ENCODE results near the gene LRRC32. TPM values are rescaled to one million over a fixed set of nuclear protein-coding genes. Genes with fewer than 3 reads are reported as not detected.
A peak's percentile ranks its signal among the peaks of the same experiment; 100 is the strongest.

Gene LRRC32
- total RNA-seq, 1 donor from 2014 or later, result 0.26 TPM

DNA sequence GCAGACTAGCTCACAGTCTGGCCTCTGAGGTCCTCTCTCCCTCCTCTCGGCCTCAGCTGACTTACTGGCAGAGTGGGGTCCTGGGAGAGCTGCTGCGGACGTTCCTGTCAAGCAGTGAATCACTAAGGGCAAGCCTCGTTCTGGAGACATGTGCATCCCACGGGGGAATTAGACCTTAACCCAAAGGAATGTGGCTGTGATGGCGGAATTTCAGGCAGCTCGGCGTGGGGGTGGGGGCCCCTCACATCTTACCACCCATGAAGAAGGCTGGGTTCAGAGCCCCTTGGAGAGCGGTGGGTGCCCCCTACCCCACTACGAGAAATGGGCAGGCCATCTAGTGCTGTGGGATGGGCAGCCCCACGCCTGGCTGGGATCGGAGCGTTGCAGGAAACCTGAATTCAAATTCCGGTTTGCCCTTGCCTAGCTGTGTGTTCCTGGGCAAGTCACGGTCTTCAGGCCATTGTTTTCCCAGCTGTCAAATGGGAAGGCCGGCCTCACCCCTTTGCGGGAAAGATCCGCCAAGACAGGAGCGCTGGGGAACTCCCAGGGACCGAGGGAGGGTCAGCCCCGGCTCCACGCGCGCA, 554 bp downstream of the LRRC32 start:
- H3K36me3 ChIP-seq (ENCODE audit: control insufficient read depth, insufficient read depth, low read length), result no peaks in the 10 kb centered on the region
- peak overlapping the region; percentile 40 for H3K4me3 ChIP-seq (ENCODE audit: low read depth, low read length)
- H3K27me3 ChIP-seq (ENCODE audit: control insufficient read depth, insufficient read depth, low read length), result peaks cover 6% of the 10 kb centered on the region
- TF ChIP-seq, protein P1, sequence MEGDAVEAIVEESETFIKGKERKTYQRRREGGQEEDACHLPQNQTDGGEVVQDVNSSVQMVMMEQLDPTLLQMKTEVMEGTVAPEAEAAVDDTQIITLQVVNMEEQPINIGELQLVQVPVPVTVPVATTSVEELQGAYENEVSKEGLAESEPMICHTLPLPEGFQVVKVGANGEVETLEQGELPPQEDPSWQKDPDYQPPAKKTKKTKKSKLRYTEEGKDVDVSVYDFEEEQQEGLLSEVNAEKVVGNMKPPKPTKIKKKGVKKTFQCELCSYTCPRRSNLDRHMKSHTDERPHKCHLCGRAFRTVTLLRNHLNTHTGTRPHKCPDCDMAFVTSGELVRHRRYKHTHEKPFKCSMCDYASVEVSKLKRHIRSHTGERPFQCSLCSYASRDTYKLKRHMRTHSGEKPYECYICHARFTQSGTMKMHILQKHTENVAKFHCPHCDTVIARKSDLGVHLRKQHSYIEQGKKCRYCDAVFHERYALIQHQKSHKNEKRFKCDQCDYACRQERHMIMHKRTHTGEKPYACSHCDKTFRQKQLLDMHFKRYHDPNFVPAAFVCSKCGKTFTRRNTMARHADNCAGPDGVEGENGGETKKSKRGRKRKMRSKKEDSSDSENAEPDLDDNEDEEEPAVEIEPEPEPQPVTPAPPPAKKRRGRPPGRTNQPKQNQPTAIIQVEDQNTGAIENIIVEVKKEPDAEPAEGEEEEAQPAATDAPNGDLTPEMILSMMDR (IDR thresholded peaks at IDR 0.05; ENCODE audit: insufficient read depth, low read length, severe bottlenecking), result no peak
- FAIRE-seq, result no peak
- no peak for DNase-seq (ENCODE audit: low read depth)

DNA sequence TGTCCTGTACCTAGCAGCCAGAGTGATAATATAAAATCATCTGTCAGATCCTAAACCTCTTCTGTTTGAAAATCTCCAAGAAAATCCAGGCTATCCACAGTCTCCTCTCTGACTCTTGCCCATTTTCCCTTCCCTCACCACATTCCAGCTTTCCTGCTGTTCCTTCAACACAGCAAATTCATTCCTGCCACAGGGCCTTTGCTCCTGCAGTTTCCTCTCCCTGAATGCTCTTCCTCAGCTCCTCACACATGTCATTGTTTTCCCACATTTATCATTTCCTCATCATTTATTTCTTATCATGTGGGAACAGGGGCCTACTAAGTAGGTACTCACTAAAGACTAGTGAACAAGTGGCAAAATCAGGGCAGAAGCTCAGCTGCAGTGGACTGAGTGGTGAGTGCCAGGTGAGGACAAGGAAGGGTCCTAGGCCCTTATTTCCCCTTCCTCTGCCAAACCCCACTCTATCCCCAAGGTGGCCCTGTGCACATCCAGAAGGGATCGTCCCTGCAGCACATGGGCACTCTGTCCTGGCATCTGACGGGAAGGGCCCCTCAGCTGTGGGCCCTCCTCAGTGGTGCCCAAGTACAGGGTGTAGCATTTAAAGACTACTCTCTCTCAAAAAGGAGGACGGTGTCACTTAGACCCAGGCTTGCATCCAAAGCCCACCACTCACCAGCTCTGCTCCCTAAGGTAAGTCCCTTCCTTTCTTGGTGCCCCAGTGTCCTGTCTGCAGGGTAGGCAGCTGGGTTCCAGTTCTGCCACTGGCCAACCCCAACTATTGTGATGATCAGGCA, 2.0 kb downstream of the LRRC32 start:
- peaks cover 6% of the 10 kb centered on the region for H3K27me3 ChIP-seq (ENCODE audit: control insufficient read depth, insufficient read depth, low read length)
- no peak for DNase-seq (ENCODE audit: low read depth)
- no peak for FAIRE-seq
- TF ChIP-seq, protein P1 (IDR thresholded peaks at IDR 0.05; ENCODE audit: insufficient read depth, low read length, severe bottlenecking), result no peak
- H3K36me3 ChIP-seq (ENCODE audit: control insufficient read depth, insufficient read depth, low read length), result no peaks in the 10 kb centered on the region
- no peak overlapping the region for H3K4me3 ChIP-seq (ENCODE audit: low read depth, low read length)

DNA sequence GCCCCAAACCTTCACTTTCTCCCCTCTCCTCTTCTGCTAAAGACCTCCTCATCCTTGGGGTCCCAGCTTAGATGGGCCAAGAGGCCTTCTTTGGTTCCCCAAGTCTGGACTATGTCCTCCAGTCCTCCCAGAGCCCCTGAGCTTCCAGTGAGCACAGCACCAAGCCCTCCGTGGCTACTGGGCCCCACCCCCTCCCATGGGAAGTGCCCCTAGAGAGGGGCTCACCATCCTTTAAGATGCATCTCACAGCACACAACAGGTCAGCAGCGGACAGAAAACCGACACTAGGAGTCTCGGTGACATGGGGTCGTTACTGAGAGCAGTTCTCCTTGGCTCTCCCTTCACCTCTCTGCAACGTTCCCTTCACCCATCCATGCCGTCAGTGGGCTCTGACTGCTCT, 2.7 kb downstream of the LRRC32 start:
- H3K36me3 ChIP-seq (ENCODE audit: control insufficient read depth, insufficient read depth, low read length), result no peaks in the 10 kb centered on the region
- FAIRE-seq (no peak), DNase-seq (ENCODE audit: low read depth) (no peak)
- no peak overlapping the region for H3K4me3 ChIP-seq (ENCODE audit: low read depth, low read length)
- H3K27me3 ChIP-seq (ENCODE audit: control insufficient read depth, insufficient read depth, low read length), result peaks cover 6% of the 10 kb centered on the region
- TF ChIP-seq, protein P1 (IDR thresholded peaks at IDR 0.05; ENCODE audit: insufficient read depth, low read length, severe bottlenecking), result no peak

DNA sequence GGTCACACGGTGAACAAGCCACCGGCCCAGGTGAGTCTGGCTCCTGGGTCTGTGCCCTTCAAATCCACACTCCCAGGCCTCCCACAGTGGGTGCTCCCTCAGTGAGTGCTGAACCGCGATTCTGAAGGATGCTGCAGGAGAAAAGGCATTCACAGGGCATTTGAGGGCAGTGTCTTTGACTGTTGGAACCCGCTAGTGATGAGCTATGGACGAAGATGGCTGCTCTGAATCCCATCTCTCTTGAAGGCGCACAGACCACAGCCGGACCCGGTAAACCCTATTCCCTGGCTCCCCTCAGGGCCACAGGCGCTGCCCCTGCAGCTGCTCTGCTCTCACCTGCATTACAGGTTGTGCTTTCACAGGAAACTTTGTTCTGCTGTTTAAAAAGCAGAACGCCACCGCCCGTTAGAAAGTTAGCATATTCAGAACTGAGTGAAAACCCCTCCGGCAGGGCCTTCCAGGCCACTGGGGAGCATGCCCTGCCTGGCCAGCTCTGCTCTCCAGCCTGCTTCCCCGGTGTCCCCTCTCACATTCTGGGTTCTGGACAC, 3.2 kb downstream of the LRRC32 start:
- Histone ChIP-seq H3K4me3 (ENCODE audit: low read depth, low read length) (no peak overlapping the region), H3K36me3 (ENCODE audit: control insufficient read depth, insufficient read depth, low read length) (no peaks in the 10 kb centered on the region), H3K27me3 (ENCODE audit: control insufficient read depth, insufficient read depth, low read length) (peaks cover 6% of the 10 kb centered on the region)
- no peak for FAIRE-seq
- TF ChIP-seq, protein P1 (IDR thresholded peaks at IDR 0.05; ENCODE audit: insufficient read depth, low read length, severe bottlenecking), result no peak
- no peak for DNase-seq (ENCODE audit: low read depth)

DNA sequence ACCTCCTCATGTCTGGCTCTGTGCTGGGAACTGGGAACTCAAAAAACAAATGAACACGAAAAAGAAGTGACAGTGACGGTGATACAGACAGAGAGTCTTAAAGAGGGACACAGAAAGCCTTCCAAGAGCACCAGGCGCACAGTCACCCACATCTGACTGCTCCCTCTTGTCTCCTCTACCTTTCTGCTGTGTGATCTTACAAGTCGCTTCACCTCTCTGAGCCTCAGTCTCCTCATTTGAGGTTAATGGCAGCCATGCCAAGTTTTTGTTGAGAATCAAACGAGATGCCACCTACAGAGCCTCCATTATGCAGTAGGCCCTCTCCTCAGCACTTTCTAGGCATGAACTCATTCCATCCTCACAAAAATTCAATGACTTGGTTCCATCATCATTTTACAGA, 3.7 kb downstream of the LRRC32 start:
- DNase-seq (ENCODE audit: low read depth), result no peak
- no peak overlapping the region for H3K4me3 ChIP-seq (ENCODE audit: low read depth, low read length)
- peak; percentile 28 for FAIRE-seq
- H3K36me3 ChIP-seq (ENCODE audit: control insufficient read depth, insufficient read depth, low read length), result no peaks in the 10 kb centered on the region
- peaks cover 6% of the 10 kb centered on the region for H3K27me3 ChIP-seq (ENCODE audit: control insufficient read depth, insufficient read depth, low read length)
- TF ChIP-seq, protein P1 (IDR thresholded peaks at IDR 0.05; ENCODE audit: insufficient read depth, low read length, severe bottlenecking), result no peak
